ENCODE measurements around the gene SLC31A1. TPM values are rescaled to one million over a fixed set of nuclear protein-coding genes. Genes with fewer than 3 reads are reported as not detected.

Gene SLC31A1
- total RNA-seq, 4 donors from 2014 or later = 0.51 to 20.6 (median 10.6) TPM

DNA sequence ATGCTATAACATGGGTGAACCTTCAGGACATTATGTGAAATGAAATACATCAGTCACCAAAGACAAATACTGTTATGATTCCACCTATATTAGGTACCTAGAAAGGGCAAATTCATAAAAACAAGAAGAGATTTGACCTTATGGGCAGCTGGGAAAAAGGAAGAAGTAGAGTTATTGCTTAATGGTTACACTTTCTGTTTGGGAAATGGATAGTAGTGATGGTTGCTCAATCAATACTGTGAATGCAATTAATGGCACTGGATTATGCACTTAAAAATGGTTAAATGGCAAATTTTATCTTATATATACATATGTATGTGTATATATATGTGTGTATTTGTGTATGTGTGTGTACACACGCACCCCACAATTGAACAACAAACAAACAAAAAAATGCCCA lies 15.5 kb upstream of the SLC31A1 start:
- H3K9me3 ChIP-seq = no peaks in the 10 kb centered on the region
- H3K27me3 ChIP-seq = no peaks in the 10 kb centered on the region
- H3K27ac ChIP-seq = no peak overlapping the region
- intact Hi-C loops (cut with DNase I; ENCODE audit: low total_unique reads) = no loop called here
- no peak for DNase-seq
- H3K4me3 ChIP-seq = no peak overlapping the region
- no peaks in the 10 kb centered on the region for H3K4me1 ChIP-seq
- TF ChIP-seq, protein P1, sequence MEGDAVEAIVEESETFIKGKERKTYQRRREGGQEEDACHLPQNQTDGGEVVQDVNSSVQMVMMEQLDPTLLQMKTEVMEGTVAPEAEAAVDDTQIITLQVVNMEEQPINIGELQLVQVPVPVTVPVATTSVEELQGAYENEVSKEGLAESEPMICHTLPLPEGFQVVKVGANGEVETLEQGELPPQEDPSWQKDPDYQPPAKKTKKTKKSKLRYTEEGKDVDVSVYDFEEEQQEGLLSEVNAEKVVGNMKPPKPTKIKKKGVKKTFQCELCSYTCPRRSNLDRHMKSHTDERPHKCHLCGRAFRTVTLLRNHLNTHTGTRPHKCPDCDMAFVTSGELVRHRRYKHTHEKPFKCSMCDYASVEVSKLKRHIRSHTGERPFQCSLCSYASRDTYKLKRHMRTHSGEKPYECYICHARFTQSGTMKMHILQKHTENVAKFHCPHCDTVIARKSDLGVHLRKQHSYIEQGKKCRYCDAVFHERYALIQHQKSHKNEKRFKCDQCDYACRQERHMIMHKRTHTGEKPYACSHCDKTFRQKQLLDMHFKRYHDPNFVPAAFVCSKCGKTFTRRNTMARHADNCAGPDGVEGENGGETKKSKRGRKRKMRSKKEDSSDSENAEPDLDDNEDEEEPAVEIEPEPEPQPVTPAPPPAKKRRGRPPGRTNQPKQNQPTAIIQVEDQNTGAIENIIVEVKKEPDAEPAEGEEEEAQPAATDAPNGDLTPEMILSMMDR (IDR thresholded peaks at IDR 0.05) = no peak
- no peak for TF ChIP-seq POLR2A (IDR thresholded peaks at IDR 0.05)
- H3K36me3 ChIP-seq = no peaks in the 10 kb centered on the region

DNA sequence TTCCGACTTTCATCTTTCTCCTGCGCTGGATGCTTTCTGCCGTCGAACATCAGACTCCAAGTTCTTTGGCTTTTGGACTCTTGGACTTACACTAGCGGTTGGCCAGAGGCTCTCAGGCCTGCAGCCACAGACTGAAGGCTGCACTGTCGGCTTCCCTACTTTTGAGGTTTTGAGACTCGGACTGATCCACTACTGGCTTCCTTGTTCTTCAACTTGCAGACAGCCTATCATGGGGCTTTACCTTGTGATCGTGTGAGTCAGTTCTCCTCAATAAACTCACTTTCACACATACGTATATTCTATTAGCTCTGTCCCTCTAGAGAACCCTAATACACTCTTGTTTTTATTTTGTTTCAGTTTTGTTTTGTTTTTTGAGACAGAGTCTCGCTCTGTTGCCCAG lies 10.5 kb upstream of the SLC31A1 start:
- no peak for DNase-seq
- no peaks in the 10 kb centered on the region for H3K4me1 ChIP-seq
- no peaks in the 10 kb centered on the region for H3K27me3 ChIP-seq
- no peaks in the 10 kb centered on the region for H3K36me3 ChIP-seq
- H3K27ac ChIP-seq = no peak overlapping the region
- intact Hi-C loops (cut with DNase I; ENCODE audit: low total_unique reads) = no loop called here
- no peaks in the 10 kb centered on the region for H3K9me3 ChIP-seq
- no peak for TF ChIP-seq POLR2A (IDR thresholded peaks at IDR 0.05)
- TF ChIP-seq, protein P1 (IDR thresholded peaks at IDR 0.05) = no peak
- no peak overlapping the region for H3K4me3 ChIP-seq

DNA sequence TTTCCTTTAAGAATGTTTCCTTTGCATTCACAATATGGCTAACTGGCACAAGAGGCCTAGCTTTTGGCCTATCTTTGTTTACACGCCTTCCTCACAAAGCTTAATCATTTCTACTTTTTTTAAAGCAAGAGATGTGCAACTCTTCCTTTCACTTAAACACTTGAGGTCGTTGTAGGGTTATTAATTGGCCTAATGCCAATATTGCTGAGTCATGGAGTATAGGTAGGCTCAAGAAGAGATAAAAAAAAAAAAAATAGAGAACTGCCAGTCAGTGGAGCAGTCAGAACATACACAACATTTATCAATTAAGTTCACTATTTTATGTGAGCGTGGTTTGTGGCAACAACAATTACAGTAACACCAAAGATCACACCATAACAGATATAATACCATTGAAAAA lies 6.2 kb upstream of the SLC31A1 start:
- H3K27ac ChIP-seq = no peak overlapping the region
- H3K27me3 ChIP-seq = no peaks in the 10 kb centered on the region
- H3K4me3 ChIP-seq = no peak overlapping the region
- intact Hi-C loops (cut with DNase I; ENCODE audit: low total_unique reads) = no loop called here
- H3K36me3 ChIP-seq = no peaks in the 10 kb centered on the region
- peaks cover 0 to 6% of the 10 kb centered on the region in 2 donors for H3K4me1 ChIP-seq
- no peaks in the 10 kb centered on the region for H3K9me3 ChIP-seq
- DNase-seq = no peak
- TF ChIP-seq, protein P1 (IDR thresholded peaks at IDR 0.05) = no peak
- TF ChIP-seq POLR2A (IDR thresholded peaks at IDR 0.05) = no peak

DNA sequence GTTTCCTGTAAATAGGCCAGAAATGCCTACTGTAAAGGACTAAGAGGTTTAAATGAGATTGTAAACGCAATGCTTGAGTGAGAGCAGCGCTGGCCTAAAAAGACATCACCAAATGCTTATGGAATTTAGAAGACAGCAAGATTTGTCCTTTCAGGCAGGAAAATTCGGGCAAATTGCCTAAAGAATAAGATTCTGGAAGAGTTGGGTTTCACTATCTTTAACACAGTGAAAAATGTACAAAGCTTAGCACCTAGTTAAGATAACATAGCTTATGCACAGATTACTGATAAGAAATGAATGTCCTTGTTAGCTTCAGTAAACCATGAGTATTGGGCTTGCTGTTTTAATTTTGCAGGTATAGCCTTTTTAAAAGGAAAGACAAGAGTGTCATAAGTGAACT lies 4.9 kb upstream of the SLC31A1 start:
- TF ChIP-seq, protein P1 (IDR thresholded peaks at IDR 0.05) = no peak
- TF ChIP-seq POLR2A (IDR thresholded peaks at IDR 0.05) = no peak
- intact Hi-C loops (cut with DNase I; ENCODE audit: low total_unique reads) = no loop called here
- no peak overlapping the region for H3K4me3 ChIP-seq
- no peak for DNase-seq
- no peaks in the 10 kb centered on the region for H3K36me3 ChIP-seq
- H3K9me3 ChIP-seq = no peaks in the 10 kb centered on the region
- H3K27me3 ChIP-seq = no peaks in the 10 kb centered on the region
- H3K27ac ChIP-seq = no peak overlapping the region
- H3K4me1 ChIP-seq = peaks cover 0 to 11% of the 10 kb centered on the region in 2 donors

DNA sequence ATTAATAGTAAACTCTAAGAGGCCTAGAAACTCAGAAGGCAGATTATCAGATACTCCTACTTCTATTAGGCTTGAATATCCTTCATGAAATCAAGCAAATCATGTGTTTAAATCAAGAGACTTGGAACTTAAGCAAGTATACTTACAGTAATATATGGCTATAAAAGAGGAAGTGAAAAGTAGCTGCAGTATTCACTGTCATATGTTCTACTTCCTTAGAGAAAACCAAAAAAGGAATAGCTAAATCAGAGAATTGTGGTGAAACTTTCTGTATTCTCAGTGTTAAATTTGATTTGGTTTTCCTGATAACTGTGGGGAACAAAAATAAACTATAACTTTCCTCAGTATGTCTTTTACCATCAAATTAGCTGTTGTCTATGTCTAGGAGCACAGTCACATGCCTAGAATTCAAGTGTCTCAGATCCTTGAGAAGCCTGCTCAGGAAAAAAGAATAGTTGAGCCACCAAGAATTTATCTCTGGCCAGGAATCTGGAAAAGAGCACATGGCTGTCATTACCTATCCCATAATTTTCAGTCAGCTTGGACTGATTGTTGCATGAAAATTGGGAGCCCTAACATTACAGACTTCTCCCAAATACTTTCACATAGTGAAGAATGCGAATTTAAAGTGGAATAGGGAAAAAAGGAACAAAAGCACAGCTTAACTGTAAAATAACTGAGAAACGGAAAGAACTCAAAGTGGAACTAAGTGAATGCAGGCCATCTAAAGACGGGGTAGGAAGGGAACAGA lies 2.0 kb upstream of the SLC31A1 start:
- Histone ChIP-seq H3K27me3 (no peaks in the 10 kb centered on the region), H3K4me3 (no peak overlapping the region), H3K36me3 (no peaks in the 10 kb centered on the region), H3K27ac (no peak overlapping the region), H3K9me3 (no peaks in the 10 kb centered on the region), H3K4me1 (peaks cover 6 to 11% of the 10 kb centered on the region in 2 donors)
- DNase-seq = no peak
- TF ChIP-seq, protein P1 (IDR thresholded peaks at IDR 0.05) = no peak
- TF ChIP-seq POLR2A (IDR thresholded peaks at IDR 0.05) = no peak
- intact Hi-C loops (cut with DNase I; ENCODE audit: low total_unique reads) = no loop called here
